ENCODE measurements around the gene WDR89.
A peak's percentile ranks its signal among the peaks of the same experiment; 100 is the strongest.

The WDR89 gene

GRCh38 chr14:63641473-63642228 is at the start of gene WDR89:
Gene WDR89 (minus strand): TSS chr14:63641871. CDS start chr14:63599942, 41,929 bp downstream.
- TF ChIP-seq CTCF (IDR thresholded peaks at IDR 0.05; ENCODE audit: extremely low read depth, missing control alignments): peak; percentile 59
- DNase-seq (ENCODE audit: low spot score): peak; percentile 90

DNA sequence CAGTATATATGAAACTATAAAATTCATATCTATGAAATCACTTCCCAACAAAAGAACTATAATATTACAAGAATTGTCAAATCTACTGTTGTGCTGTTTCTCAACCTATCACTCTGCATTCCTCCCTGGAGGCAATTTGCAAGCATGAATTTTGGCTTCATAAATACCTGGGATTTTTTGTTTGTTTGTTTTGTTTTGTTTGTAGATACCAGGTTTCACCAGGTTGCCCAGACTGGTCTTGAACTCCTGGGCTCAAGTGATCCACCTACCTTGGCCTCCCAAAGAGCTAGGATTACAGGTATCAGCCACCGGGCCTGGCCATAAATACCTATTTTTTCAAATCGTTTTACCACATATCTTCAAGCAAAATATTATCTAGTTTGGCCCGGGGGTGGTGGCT is 47.5 kb upstream of the WDR89 start:
- TF ChIP-seq CTCF (IDR thresholded peaks at IDR 0.05; ENCODE audit: extremely low read depth, missing control alignments): no peak
- DNase-seq (ENCODE audit: low spot score): no peak

DNA sequence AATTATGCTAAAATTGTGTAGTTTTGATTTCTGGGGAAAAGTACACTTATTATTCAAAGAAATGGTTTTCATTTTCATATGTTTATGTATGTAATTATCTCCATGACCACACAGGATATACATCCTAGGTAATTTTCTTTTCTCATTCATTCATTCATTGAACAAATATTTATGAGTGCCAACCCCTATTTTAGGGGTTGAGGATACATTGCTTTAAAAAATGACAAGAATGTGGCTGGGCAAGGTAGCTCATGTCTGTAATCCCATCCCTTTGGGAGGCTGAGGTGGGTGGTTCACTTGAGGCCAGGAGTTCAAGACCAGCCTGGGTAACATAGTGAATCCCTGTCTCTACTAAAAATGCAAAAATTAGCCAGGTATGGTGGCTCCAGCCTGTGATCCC is 45.3 kb upstream of the WDR89 start:
- DNase-seq (ENCODE audit: low spot score): no peak
- no peak for TF ChIP-seq CTCF (IDR thresholded peaks at IDR 0.05; ENCODE audit: extremely low read depth, missing control alignments)

- TF ChIP-seq CTCF (IDR thresholded peaks at IDR 0.05; ENCODE audit: extremely low read depth, missing control alignments): no peak
- no peak for DNase-seq (ENCODE audit: low spot score)
These were observed 43.7 kb upstream of the WDR89 start for GRCh38 chr14:63685401-63685800.

GRCh38 chr14:63682727-63683593 is 41.3 kb upstream of the WDR89 start:
- DNase-seq (ENCODE audit: low spot score): no peak
- TF ChIP-seq CTCF (IDR thresholded peaks at IDR 0.05; ENCODE audit: extremely low read depth, missing control alignments): no peak

DNA sequence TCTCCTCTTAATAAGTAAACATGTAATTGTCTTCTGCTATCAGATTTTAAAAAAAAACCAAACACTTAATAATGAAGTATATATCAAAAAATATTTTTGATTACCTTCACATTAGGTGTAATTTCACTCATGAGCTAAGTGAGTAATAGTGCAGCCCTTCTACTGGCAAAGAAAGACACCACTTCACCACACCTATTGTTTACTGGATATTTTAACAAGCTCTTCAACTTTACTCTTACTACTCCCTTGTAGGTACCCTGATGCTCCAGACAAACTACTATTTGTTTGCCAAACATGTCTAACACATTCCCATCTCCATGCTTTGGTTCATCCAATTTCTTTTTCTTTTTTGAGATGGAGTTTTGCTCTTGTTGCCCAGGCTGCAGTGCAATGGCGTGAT is 36.9 kb upstream of the WDR89 start:
- DNase-seq (ENCODE audit: low spot score): no peak
- TF ChIP-seq CTCF (IDR thresholded peaks at IDR 0.05; ENCODE audit: extremely low read depth, missing control alignments): no peak

GRCh38 chr14:63677891-63678379 is 36.3 kb upstream of the WDR89 start:
- DNase-seq (ENCODE audit: low spot score): no peak
- no peak for TF ChIP-seq CTCF (IDR thresholded peaks at IDR 0.05; ENCODE audit: extremely low read depth, missing control alignments)
